ENCODE results near the gene HOGA1.
A peak's percentile ranks its signal among the peaks of the same experiment; 100 is the strongest.
"Not testable (repeated sequence)": the region's sequence is repeated elsewhere in the genome, so short reads cannot be mapped to it uniquely, and the experiment has no call there.

The HOGA1 gene

DNA sequence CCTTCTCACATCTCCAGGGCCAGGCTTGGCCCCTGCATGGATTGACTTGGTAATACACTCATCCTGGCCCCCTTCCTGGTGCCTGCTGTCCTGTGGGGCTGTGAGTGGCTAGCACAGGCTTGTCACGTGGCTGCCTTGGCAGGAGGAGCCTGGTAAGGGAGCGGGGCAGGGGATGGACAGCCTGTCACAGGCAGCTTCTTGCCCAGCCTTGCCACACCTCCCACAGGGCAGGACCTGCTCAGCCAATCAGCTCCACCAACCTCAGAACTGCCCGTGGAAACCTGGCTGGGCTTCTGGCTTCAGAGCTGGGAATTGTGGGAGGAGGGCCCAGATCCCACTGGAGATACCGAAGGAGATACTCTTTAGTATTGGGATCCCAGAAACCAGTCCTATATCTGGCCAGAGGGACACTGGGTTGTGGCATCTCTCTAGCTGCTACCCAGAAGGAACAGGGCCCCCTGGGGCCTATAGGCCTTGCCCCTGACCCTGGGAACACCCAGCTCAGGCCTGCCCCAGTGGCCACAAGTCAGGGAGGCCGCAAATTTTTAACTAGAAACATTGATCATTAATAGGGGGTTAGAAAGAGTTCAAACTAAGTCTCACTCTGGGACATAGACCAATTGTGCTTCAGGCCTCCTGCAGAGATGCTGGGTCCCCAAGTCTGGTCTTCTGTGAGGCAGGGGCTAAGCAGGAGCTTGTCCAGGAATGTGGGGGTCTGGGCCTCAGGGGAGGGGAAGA lies at the start of gene HOGA1:
Gene HOGA1, plus strand, starts transcription at position 330 of the 738 bp plus-strand sequence. Its CDS starts 315 bp downstream, at position 645.
- DNase-seq = no peak

DNA sequence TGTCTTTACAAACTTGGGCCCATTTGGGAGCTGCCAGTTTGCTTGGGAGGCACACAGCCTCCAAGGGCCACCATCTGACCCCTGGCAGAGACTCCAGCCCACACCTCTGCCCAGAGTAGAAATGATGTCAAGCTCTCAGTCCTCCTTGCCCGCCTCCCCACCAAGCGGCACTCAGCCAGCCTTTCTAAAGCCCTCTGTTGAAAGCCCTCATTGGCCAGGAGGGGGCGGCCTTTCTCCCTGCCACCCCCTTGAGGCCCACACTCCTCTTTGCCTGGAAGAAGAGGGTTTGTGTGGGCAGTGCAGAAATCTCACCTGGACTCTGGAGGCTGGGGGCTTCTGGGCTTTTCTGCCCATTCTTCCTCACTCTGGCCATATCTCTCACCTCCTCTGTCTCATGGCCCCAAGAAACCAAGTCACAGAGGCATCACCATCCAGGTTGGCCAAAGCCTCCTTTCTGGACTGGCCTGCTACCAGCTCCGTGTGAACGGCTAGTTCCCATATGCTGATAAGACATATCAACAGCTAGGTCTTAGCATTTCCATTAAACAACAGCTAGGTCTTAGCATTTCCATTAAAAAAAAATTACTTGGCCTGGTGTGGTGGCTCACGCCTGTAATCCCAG lies 49.3 kb upstream of the HOGA1 start:
- no peak for DNase-seq

DNA sequence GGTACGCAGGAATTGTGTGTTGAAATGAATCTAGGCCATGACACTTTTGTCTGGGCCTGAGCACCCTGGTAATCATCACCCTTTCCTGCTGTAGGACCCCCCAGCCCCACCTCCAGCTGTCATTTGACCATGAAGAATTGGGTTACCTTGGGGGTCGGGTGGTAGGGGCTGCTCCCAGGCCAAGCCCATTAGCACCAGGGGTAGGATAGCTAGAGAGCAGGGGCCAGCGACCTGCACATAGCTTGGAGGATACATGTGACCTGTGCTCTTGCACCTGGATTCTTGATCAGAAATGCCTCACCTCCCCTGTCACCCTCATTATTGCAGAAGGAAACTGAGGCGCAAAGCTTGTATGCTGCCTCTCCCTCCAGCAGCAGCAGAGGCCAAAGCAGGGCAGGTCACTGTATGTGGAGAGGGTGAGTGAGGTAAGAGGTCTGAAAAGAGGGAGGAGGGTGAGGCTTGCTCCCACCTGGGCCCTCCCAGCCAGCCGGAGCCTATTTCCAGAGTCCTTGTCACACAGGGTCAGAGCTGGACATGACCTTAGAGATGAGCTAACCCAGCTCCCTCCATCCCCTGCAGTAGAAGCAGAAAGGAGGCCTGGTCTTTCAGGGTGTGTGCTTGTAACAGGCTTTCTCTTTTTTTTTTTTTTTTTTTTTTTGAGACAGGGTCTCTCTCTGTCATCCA lies 46.9 kb upstream of the HOGA1 start:
- no peak for DNase-seq

DNA sequence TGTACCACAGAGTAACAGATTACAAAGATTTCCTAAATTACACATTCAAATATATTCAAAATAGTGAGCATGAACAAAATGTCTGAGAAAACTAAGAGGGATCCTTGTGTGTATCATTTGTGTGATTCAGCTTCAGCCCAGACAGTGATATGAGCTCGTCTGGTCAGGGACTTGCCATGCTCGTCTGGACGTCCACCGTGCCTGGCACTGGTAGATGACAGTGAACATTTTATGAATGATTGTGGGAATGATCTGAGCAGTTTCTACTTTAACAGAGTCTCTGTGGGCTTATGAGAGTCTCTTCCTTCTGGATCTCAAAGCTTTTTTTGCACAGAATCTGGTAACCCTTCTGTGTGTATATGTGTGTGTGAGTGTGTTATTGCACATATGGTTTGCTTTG lies 45.8 kb upstream of the HOGA1 start:
- no peak for DNase-seq

DNA sequence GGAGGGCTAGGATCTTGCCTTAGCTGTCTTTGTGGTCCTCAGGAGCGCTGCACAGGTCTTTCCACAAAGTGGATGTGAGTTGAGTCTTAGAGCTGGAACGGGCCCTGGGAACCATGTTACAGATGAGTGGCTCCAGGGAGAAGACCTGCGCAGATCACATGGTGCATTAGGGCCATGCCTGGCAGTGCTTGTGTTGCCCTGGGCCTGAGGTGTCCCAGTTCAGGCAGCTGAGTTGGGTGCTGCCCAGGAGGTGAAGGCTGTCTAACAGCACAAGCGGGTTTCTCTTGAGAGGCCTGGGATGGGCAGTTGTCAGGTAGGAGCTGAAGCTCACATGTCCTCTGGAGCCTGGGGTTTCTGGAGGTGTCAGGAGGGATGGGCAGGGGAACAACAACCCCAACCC lies 45.4 kb upstream of the HOGA1 start:
- DNase-seq = no peak

DNA sequence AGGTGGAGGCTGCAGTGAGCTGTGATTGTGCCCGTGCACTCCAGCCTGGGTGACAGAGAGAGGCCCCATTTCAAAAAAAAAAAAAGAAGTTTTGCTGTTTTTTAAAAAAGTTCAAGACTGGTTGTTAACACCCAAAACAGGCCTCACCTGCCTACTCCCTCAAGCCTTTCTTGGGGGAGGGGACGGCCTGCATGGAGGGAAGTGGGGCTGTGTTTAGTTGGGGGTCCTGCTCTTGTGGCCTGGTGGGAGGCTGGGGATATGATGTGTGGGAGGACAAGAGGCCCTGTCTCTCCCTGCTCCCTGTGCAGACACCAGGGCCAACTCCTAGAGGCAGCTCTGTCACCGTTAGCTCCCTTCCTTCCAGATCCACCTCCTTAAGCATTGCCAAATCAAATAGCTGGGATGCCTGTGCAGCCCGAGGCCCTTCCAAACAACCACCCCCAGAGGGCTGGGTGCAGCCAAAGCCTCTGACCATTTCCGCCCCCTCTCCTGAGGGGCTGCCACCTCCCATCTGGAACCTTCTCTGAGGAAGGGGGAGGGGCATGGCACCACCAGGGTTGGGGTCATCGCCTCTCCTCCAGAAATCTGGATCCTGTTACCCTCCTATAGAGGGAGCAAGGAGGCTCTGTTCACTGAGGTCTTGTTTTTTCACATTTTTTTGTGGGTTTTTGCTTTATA lies 44.5 kb upstream of the HOGA1 start:
- peak; percentile 65 for DNase-seq

DNA sequence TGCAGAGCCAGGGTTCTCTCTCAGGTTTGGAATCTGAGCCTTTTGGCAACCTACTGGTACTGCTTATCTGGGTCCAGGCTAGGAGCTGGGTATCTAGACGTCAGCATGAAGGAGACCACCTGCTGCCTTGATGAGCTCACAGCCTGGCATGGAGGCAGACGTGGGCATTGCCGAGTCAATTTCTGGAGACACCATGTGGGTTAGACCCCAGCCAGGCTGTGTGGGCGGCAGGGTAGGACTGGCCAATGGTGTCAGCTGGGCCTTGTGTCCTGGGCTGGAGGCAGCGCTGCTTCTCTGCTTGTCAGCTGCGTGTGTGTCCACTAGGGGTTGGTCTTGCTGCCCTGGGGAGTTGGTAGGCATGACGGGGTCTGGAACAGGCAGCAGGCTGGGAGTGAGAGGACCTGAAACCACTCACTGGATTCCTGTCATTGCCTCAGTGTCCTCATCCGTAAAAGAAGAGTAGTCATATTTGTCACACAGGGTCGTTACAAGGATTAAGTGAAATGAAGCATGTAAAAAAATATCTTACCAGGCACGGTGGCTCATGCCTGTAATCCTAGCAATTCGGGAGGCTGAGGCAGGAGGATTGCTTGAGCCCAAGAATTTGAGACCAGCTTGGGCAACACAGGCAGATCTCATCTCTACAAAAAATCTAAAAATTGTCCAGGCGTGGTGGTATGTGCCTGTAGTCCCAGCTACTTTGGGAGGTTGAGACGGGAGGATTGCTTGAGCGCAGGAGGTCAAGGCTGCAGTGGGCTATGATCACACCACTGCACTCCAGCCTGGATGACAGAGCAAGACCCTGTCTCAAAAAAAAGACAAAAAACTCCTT lies 43.3 kb upstream of the HOGA1 start:
- DNase-seq = no peak

DNA sequence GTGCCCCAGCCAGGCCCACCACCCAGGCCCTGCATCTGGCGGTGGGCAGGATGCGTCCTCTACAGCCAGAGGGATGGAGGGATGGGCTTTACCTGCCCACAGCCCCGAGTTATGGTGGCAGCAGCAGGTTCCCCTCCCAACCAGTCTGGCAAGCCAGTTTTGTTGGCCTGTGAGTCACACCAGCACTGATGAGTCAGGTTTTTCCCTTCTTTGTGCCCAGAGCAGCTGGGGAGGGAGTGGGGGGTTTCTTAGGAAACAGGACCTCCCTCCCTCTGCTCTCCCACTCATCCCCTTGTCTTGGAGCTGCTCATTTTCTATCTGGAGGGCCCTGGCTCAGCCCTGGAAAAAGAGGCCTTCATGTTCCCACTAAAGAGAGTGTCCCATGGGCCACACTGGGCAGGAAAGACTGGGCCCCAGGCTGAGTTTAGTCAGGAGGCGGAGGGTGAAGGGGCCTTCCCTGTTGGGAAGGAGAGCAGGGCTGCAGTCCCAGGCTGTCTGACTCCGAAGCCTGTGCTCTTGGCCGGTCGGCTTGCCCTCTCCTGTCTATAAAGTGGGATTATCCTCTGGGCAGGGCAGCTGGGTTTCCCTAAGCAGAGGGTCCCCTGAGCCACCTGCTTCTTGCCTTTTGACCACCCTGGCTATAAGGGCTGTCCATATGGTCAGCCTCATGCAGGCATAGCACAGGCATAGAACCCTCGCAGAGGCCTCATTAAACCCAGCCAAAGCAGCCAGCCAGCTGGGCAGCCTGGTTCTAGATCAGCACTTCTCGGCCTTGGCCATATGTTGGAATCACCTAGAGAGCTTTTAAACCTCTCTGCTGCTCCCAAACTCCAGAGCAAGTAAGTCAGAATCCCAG lies 41.8 kb upstream of the HOGA1 start:
- DNase-seq = peak; percentile 73

DNA sequence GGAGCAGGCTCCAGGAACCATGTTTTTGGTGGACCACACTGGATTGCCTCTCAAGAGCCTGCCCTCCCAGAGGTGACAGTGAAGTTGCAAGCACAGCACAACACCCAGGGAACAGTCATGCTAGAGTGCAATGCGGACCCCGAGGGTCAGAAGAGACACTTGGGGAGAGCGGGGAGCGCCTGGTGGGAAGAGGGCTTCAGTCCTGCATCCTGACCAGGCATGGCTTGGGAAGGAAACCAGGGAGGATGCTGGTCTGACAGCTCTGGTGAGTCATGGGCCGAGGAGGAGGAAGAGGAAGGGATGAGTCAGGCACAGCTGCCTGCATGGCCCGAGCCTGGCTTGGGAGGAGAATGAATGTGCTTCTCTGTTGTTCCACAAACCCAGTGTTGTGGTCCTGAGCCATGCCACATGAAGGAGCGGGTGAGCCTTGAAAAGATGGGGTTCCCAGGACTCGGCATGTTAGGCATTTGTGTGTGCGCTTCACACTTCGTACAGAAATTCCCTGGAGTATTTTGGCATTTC lies 41.1 kb upstream of the HOGA1 start:
- peak; percentile 90 for DNase-seq

DNA sequence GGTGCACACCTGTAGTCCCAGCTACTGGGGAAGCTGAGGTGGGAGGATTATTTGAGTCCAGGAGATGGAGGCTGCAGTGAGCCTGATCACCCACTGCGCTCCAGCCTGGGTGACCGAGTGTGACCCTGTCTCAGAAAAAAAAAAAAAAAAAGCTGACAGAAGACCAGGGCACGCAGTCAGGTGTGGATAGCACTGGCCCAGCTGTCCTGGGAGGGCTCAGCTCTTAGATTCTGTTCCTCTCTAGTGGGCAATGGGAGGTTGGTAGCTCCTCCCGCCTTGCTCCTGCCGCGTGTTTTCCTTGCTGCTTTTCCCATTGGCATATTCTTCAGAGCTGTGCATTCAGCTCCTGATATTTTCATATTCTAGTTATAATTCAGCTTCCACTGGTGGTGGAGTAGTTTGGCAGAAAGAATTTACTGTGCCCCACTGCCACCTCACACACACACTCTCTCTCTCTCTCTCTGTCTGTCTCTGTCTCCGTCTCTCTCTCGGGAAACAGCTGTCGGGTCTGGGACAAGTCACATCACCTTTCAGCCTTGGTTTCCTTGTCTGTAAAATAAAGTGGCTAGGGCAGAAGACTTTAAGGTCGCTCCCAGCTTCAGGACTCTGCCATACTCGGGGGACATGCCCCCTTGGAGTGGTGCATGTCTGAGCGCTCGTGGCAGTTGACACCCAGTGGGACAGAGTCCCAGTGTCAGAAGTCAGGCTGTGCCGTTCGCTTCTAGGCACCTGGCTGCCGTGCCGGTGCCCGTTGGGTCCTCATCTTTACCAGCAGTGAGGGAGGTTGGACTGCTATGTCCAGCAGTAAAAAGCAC lies 37.5 kb upstream of the HOGA1 start:
- no peak for DNase-seq

DNA sequence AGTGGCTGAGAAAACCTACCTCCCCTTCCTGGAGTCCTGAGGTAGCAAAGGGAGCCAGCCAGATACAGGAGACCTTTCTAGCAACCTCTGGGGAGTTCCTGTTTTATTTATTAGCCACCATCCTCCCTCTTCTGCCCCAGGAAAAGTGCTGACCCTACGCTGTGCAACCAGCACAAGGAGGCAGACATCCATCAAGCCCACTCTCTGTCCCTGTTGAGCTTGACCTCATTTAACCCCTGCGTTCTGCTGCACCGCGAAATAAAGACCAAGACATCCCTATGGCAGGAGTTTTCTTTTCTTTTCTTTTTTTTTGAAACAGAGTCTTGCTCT lies 37.0 kb upstream of the HOGA1 start:
- DNase-seq = no peak

DNA sequence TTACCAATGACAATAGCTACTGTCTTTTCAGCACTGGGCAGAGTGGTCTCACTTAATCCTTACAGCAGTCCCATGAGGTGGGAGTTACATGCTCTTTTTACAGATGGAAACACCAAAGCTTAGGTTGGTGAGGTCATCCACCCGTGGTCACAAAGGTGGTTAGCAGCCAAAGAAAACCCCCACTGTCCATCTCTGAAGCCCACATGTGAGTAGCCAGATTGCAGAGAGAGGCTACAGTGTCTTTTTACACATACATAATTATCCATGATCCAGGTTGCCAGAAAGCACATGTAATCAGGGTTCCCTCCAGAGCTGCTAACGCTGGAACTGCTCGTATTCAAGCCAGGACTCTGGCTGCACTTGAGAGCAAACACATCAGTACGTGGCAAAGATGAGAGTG lies 36.2 kb upstream of the HOGA1 start:
- no peak for DNase-seq

DNA sequence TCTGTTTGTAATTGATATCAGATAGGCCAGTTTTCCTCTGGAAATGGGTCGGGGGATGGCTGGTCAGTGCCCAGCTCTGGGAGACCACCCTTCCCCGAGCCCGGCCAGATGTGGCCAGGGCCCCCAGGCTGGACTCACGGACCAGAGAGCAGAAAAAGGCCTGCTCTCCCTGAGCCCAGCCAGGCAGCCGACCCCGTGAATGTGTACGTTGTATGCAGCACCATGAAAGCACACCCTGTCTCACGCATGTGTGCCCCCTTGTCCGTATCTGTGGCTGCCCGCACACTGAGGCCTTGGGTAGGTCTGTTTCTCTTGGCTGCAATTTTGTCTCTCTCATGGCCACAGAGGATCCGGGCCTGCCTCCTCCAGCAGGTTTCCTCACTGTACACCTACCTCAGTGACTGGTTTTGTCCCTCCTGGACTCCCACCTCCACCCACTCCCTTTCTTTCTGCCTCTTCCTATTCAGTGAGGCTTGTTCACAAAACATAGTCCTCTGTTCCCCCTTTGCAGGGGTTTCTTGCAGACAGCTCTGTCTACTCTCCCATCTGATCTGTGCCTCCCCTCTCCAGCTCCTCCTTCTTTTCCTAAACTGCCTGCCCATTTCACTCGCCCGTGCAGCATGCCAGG lies 35.2 kb upstream of the HOGA1 start:
- DNase-seq = no peak

DNA sequence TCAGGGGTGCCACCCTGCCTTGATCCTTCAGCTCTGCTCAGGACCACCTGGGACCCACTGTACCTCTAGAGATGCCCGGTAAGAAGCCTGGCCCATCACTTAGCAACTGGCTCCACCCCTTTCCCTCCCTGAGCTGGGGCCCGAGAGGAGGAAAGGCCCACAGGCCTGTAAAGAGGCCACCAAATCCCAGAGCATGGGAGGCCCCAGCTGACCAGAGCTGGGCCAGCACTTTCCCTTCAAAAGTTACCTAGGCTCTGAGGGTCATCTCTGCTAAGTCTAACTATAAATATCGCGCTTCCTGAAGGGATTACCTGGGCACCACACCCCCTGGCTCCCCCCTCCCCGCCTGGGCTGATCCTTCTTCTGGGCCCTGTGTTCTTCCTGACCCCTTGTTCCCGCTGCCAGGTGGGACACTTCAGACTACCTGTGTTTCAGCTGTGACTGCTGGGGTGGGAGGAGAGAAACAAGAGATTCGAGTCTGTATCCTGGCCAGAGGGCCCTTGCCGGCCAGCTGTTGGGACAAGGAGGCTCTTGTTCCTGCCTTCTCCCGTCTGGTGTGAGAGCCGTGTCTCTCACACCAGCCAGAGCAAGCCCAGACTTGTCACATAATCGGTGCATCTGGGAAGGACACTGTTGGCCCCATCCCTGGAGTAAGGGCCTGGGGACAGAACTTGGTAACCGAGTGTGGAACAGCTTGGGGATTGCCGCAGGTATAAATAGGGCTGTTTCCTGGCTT lies 34.4 kb upstream of the HOGA1 start:
- no peak for DNase-seq

DNA sequence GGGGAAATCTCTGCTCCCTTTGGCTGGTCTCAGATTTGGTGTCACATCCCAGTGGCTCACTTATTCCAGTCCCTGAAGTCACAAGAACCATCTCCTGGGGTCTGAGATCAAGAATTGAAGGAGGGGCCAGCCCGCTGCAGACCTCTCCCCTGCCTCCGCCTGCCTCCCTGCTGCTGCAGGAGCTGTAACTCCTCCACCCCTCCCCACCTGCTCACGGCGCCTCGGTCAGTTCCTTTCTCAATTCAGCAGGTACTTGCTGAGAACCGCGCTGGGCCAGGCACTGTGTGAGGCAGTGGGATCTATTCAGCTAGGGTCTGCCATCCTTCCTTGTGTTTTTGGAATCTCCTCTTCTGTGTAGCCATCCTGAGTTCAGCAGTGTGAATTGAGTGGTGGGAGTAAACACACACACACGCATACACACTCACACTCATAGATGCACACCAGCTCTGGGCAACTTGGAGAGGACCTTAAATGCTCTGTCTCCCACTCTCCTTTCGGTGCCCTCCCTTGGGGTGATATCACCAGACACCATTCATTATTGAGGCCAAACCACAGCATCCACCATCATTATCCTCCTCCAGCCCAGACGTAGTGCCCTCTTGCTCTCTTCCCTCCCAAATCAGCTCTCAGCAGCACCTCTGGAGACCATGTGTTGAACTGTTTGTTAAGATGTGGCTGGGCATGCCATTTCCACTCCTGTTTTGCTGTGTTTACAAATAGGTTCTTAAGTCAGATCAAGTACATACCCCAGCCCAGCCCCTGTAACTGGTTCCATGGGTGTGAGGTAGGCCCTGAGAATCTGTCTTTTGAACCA lies 33.6 kb upstream of the HOGA1 start:
- DNase-seq = no peak

DNA sequence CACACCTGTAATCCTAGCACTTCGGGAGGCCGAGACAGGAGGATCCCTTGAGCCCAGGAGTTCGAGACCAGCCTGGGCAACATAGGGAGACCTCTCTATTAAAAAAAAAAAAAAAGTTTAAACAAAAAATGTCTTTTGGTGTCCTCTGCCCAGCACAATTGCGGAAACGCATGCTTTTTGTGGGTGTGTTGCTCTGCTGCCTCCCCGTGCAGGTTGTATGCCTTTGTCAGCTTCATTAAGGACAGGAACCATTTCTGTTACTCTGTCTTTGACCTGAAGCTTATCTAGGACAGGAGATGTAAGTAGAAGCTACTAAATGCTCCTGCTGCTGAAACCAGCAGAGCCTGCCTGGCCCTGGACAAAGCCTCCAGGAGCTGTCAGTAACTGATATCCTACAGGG lies 32.9 kb upstream of the HOGA1 start:
- DNase-seq = no peak

DNA sequence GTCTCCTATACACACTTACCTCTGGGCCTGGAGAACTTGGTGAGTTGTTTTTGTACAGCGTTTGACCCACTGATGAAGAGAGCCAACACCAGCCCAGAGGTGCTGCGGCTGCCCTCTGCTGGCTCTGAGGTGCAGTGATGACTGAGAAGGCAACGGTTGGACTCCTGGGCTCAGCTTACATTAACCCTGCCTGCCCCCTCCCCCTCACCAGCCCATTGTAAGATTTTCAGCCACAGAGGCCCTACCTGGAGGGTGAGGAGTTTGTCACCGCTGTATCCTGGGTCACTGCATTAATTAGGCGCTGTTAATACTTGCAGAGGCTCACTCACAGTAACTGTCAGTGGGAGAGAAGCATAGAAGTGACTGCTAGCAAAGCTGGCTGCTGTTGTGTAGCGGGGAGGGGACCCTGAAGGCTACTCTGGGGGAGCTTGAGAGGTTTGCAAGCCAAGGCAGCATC lies 30.6 kb upstream of the HOGA1 start:
- peak; percentile 49 for DNase-seq

DNA sequence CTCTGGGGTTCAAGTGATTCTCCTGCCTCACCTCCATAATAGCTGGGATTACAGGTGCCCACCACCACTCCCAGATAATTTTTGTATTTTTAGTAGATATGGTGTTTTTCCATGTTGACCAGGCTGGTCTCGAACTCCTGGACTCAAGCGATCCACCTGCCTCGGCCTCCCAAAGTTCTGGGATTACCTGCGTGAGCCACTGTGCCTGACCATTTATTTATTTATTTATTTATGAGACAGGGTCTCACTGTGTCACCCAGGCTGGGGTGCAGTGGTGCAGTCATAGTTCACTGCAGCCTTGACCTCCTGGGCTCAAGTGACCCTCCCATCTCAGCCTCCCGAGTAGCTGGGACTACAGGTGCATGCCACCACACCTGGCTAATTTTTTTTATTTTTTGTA lies 29.9 kb upstream of the HOGA1 start:
- DNase-seq = not testable (repeated sequence)

All from amniotic stem cell (primary cell).